DMS53 (cell line): ENCODE data around the gene MEIOB.
"Not testable (repeated sequence)": the region's sequence is repeated elsewhere in the genome, so short reads cannot be mapped to it uniquely, and the experiment has no call there.

Experiments
- DNase-seq: peaks from one replicate; lab custom pipeline; 2025; lab: John Stamatoyannopoulos, UW

Gene MEIOB

GRCh38 chr16:1871974-1872635 lies at the start of gene MEIOB:
Gene MEIOB (minus strand): TSS chr16:1872164. CDS start chr16:1868175, 3,989 bp downstream.
- no peak for DNase-seq

- DNase-seq, result peak; percentile 54
Observed at GRCh38 chr16:1920727-1921171, 48.8 kb upstream of the MEIOB start.

GRCh38 chr16:1920122-1920521 lies 48.2 kb upstream of the MEIOB start:
- not testable (repeated sequence) for DNase-seq

- peak; percentile 63 for DNase-seq
Observed at GRCh38 chr16:1919327-1919998, 47.5 kb upstream of the MEIOB start.

GRCh38 chr16:1918351-1919326 lies 46.7 kb upstream of the MEIOB start, which contains the start of gene HS3ST6:
Gene HS3ST6 (minus strand): TSS chr16:1918415. CDS start chr16:1918323, 92 bp downstream.
- DNase-seq, result peak; percentile 50

GRCh38 chr16:1917665-1918350 lies 45.8 kb upstream of the MEIOB start:
- DNase-seq, result peak; percentile 42

- peak; percentile 44 for DNase-seq
Observed at GRCh38 chr16:1917056-1917664, 45.2 kb upstream of the MEIOB start.

GRCh38 chr16:1916640-1916990 lies 44.7 kb upstream of the MEIOB start:
- DNase-seq, result no peak

GRCh38 chr16:1915732-1916639 lies 44.0 kb upstream of the MEIOB start:
- DNase-seq, result no peak

- peak; percentile 19 for DNase-seq
Observed at GRCh38 chr16:1914988-1915387, 43.0 kb upstream of the MEIOB start.

- DNase-seq, result no peak
Observed at GRCh38 chr16:1914084-1914608, 42.2 kb upstream of the MEIOB start.

GRCh38 chr16:1913327-1914083 lies 41.5 kb upstream of the MEIOB start:
- peak; percentile 77 for DNase-seq

GRCh38 chr16:1912215-1912543 lies 40.2 kb upstream of the MEIOB start:
- DNase-seq, result no peak

- DNase-seq, result no peak
Observed at GRCh38 chr16:1911467-1912214, 39.7 kb upstream of the MEIOB start.

- no peak for DNase-seq
Observed at GRCh38 chr16:1909561-1910231, 37.7 kb upstream of the MEIOB start.

- DNase-seq, result no peak
Observed at GRCh38 chr16:1908983-1909382, 37.0 kb upstream of the MEIOB start.

- DNase-seq, result no peak
Observed at GRCh38 chr16:1908184-1908583, 36.2 kb upstream of the MEIOB start.

- no peak for DNase-seq
Observed at GRCh38 chr16:1907226-1907860, 35.4 kb upstream of the MEIOB start.
